ENCODE results near the gene RXRA.

GRCh38 chr9:134348404-134349155 lies 22.3 kb downstream of the RXRA start:
- TF ChIP-seq CTCF (IDR thresholded peaks at IDR 0.05) (no peak), POLR2A (IDR thresholded peaks at IDR 0.05) (no peak)

All from tibial nerve (tissue), 3 donors.